Activated T-cell treated with anti-CD3 and anti-CD28 coated beads for 4 hours (primary cell): Measurements from ENCODE around the gene KIDINS220.

Experiments
- DNase-seq: peaks from one replicate; pipeline ENCODE4 v3.0.0-alpha.2; 2020

Gene KIDINS220

GRCh38 chr2:8685697-8686358 lies 151.6 kb downstream of the KIDINS220 start:
- DNase-seq = peak; percentile 81

- DNase-seq = peak; percentile 36
These were observed 152.3 kb downstream of the KIDINS220 start for GRCh38 chr2:8684878-8685696.

GRCh38 chr2:8684540-8684877 lies 152.9 kb downstream of the KIDINS220 start:
- DNase-seq = no peak

GRCh38 chr2:8682719-8683667 lies 154.4 kb downstream of the KIDINS220 start:
- peak; percentile 36 for DNase-seq

- peak; percentile 98 for DNase-seq
These were observed 155.4 kb downstream of the KIDINS220 start, which contains the start of gene ID2 for GRCh38 chr2:8681786-8682692. TSS of gene ID2 (plus strand) at chr2:8682056. CDS start at chr2:8682166, 110 bp downstream.

- peak; percentile 69 for DNase-seq
These were observed 156.3 kb downstream of the KIDINS220 start for GRCh38 chr2:8680822-8681760.

GRCh38 chr2:8679827-8680731 lies 157.3 kb downstream of the KIDINS220 start:
- no peak for DNase-seq

GRCh38 chr2:8679567-8679826 lies 157.9 kb downstream of the KIDINS220 start:
- no peak for DNase-seq
